ENCODE measurements around the gene KCNMB1.

KCNMB1 gene

GRCh38 chr5:170410401-170410800 lies 21.2 kb upstream of the KCNMB1 start:
- no peaks in the 10 kb centered on the region for H3K27me3 ChIP-seq (ENCODE audit: control insufficient read depth, insufficient read depth, low read length)
- no peaks in the 10 kb centered on the region for H3K9me3 ChIP-seq (ENCODE audit: control insufficient read depth, low read length)
- no peak overlapping the region for H3K9ac ChIP-seq (ENCODE audit: low read length)
- H3K4me1 ChIP-seq (ENCODE audit: control insufficient read depth, insufficient read depth, low read length): no peaks in the 10 kb centered on the region
- H3K4me3 ChIP-seq (ENCODE audit: low read length): no peak overlapping the region
- H3K36me3 ChIP-seq (ENCODE audit: control insufficient read depth, insufficient read depth, low read length): no peaks in the 10 kb centered on the region

- H3K27me3 ChIP-seq (ENCODE audit: control insufficient read depth, insufficient read depth, low read length): no peaks in the 10 kb centered on the region
- H3K36me3 ChIP-seq (ENCODE audit: control insufficient read depth, insufficient read depth, low read length): no peaks in the 10 kb centered on the region
- no peak overlapping the region for H3K4me3 ChIP-seq (ENCODE audit: low read length)
- no peak overlapping the region for H3K9ac ChIP-seq (ENCODE audit: low read length)
- H3K4me1 ChIP-seq (ENCODE audit: control insufficient read depth, insufficient read depth, low read length): no peaks in the 10 kb centered on the region
- H3K9me3 ChIP-seq (ENCODE audit: control insufficient read depth, low read length): no peaks in the 10 kb centered on the region
Measured at GRCh38 chr5:170408877-170409660, 19.9 kb upstream of the KCNMB1 start.

GRCh38 chr5:170408226-170408625 lies 19.1 kb upstream of the KCNMB1 start:
- Histone ChIP-seq H3K36me3 (ENCODE audit: control insufficient read depth, insufficient read depth, low read length) (no peaks in the 10 kb centered on the region), H3K4me3 (ENCODE audit: low read length) (no peak overlapping the region), H3K27me3 (ENCODE audit: control insufficient read depth, insufficient read depth, low read length) (no peaks in the 10 kb centered on the region), H3K4me1 (ENCODE audit: control insufficient read depth, insufficient read depth, low read length) (no peaks in the 10 kb centered on the region), H3K9ac (ENCODE audit: low read length) (no peak overlapping the region), H3K9me3 (ENCODE audit: control insufficient read depth, low read length) (no peaks in the 10 kb centered on the region)

- H3K9ac ChIP-seq (ENCODE audit: low read length): no peak overlapping the region
- no peak overlapping the region for H3K4me3 ChIP-seq (ENCODE audit: low read length)
- no peaks in the 10 kb centered on the region for H3K4me1 ChIP-seq (ENCODE audit: control insufficient read depth, insufficient read depth, low read length)
- H3K27me3 ChIP-seq (ENCODE audit: control insufficient read depth, insufficient read depth, low read length): no peaks in the 10 kb centered on the region
- H3K9me3 ChIP-seq (ENCODE audit: control insufficient read depth, low read length): no peaks in the 10 kb centered on the region
- no peaks in the 10 kb centered on the region for H3K36me3 ChIP-seq (ENCODE audit: control insufficient read depth, insufficient read depth, low read length)
Measured at GRCh38 chr5:170407062-170407461, 17.9 kb upstream of the KCNMB1 start.

- no peaks in the 10 kb centered on the region for H3K36me3 ChIP-seq (ENCODE audit: control insufficient read depth, insufficient read depth, low read length)
- no peaks in the 10 kb centered on the region for H3K27me3 ChIP-seq (ENCODE audit: control insufficient read depth, insufficient read depth, low read length)
- no peak overlapping the region for H3K9ac ChIP-seq (ENCODE audit: low read length)
- no peak overlapping the region for H3K4me3 ChIP-seq (ENCODE audit: low read length)
- H3K9me3 ChIP-seq (ENCODE audit: control insufficient read depth, low read length): no peaks in the 10 kb centered on the region
- no peaks in the 10 kb centered on the region for H3K4me1 ChIP-seq (ENCODE audit: control insufficient read depth, insufficient read depth, low read length)
Measured at GRCh38 chr5:170405817-170406216, 16.6 kb upstream of the KCNMB1 start.

- Histone ChIP-seq H3K36me3 (ENCODE audit: control insufficient read depth, insufficient read depth, low read length) (no peaks in the 10 kb centered on the region), H3K9ac (ENCODE audit: low read length) (no peak overlapping the region), H3K27me3 (ENCODE audit: control insufficient read depth, insufficient read depth, low read length) (no peaks in the 10 kb centered on the region), H3K4me1 (ENCODE audit: control insufficient read depth, insufficient read depth, low read length) (no peaks in the 10 kb centered on the region), H3K4me3 (ENCODE audit: low read length) (no peak overlapping the region), H3K9me3 (ENCODE audit: control insufficient read depth, low read length) (no peaks in the 10 kb centered on the region)
Measured at GRCh38 chr5:170404398-170404797, 15.2 kb upstream of the KCNMB1 start.

- H3K27me3 ChIP-seq (ENCODE audit: control insufficient read depth, insufficient read depth, low read length): no peaks in the 10 kb centered on the region
- H3K36me3 ChIP-seq (ENCODE audit: control insufficient read depth, insufficient read depth, low read length): no peaks in the 10 kb centered on the region
- no peaks in the 10 kb centered on the region for H3K9me3 ChIP-seq (ENCODE audit: control insufficient read depth, low read length)
- no peaks in the 10 kb centered on the region for H3K4me1 ChIP-seq (ENCODE audit: control insufficient read depth, insufficient read depth, low read length)
- no peak overlapping the region for H3K4me3 ChIP-seq (ENCODE audit: low read length)
- no peak overlapping the region for H3K9ac ChIP-seq (ENCODE audit: low read length)
Measured at GRCh38 chr5:170403675-170404074, 14.5 kb upstream of the KCNMB1 start.

- Histone ChIP-seq H3K9ac (ENCODE audit: low read length) (no peak overlapping the region), H3K36me3 (ENCODE audit: control insufficient read depth, insufficient read depth, low read length) (no peaks in the 10 kb centered on the region), H3K4me1 (ENCODE audit: control insufficient read depth, insufficient read depth, low read length) (no peaks in the 10 kb centered on the region), H3K27me3 (ENCODE audit: control insufficient read depth, insufficient read depth, low read length) (no peaks in the 10 kb centered on the region), H3K4me3 (ENCODE audit: low read length) (no peak overlapping the region), H3K9me3 (ENCODE audit: control insufficient read depth, low read length) (no peaks in the 10 kb centered on the region)
Measured at GRCh38 chr5:170402508-170402907, 13.3 kb upstream of the KCNMB1 start.

GRCh38 chr5:170397059-170397458 lies 7.9 kb upstream of the KCNMB1 start:
- H3K4me1 ChIP-seq (ENCODE audit: control insufficient read depth, insufficient read depth, low read length): no peaks in the 10 kb centered on the region

GRCh38 chr5:170393958-170394357 lies 4.8 kb upstream of the KCNMB1 start:
- Histone ChIP-seq H3K9ac (ENCODE audit: low read length) (no peak overlapping the region), H3K27me3 (ENCODE audit: control insufficient read depth, insufficient read depth, low read length) (no peaks in the 10 kb centered on the region), H3K4me1 (ENCODE audit: control insufficient read depth, insufficient read depth, low read length) (no peaks in the 10 kb centered on the region), H3K4me3 (ENCODE audit: low read length) (no peak overlapping the region), H3K9me3 (ENCODE audit: control insufficient read depth, low read length) (no peaks in the 10 kb centered on the region), H3K36me3 (ENCODE audit: control insufficient read depth, insufficient read depth, low read length) (no peaks in the 10 kb centered on the region)

More at GRCh38 chr5:170397059-170397458, 7.9 kb upstream of the KCNMB1 start:
- no peaks in the 10 kb centered on the region for H3K9me3 ChIP-seq (ENCODE audit: control insufficient read depth, low read length)
- no peak overlapping the region for H3K9ac ChIP-seq (ENCODE audit: low read length)
- H3K4me3 ChIP-seq (ENCODE audit: low read length): no peak overlapping the region
- H3K27me3 ChIP-seq (ENCODE audit: control insufficient read depth, insufficient read depth, low read length): no peaks in the 10 kb centered on the region
- H3K36me3 ChIP-seq (ENCODE audit: control insufficient read depth, insufficient read depth, low read length): no peaks in the 10 kb centered on the region

- H3K4me1 ChIP-seq (ENCODE audit: control insufficient read depth, insufficient read depth, low read length): no peaks in the 10 kb centered on the region
- H3K36me3 ChIP-seq (ENCODE audit: control insufficient read depth, insufficient read depth, low read length): no peaks in the 10 kb centered on the region
- no peaks in the 10 kb centered on the region for H3K27me3 ChIP-seq (ENCODE audit: control insufficient read depth, insufficient read depth, low read length)
- no peak overlapping the region for H3K9ac ChIP-seq (ENCODE audit: low read length)
- no peak overlapping the region for H3K4me3 ChIP-seq (ENCODE audit: low read length)
- H3K9me3 ChIP-seq (ENCODE audit: control insufficient read depth, low read length): no peaks in the 10 kb centered on the region
Measured at GRCh38 chr5:170393235-170393634, 4.1 kb upstream of the KCNMB1 start.

GRCh38 chr5:170390472-170390871 lies 1.3 kb upstream of the KCNMB1 start:
- Histone ChIP-seq H3K36me3 (ENCODE audit: control insufficient read depth, insufficient read depth, low read length) (no peaks in the 10 kb centered on the region), H3K27me3 (ENCODE audit: control insufficient read depth, insufficient read depth, low read length) (no peaks in the 10 kb centered on the region), H3K9ac (ENCODE audit: low read length) (no peak overlapping the region), H3K9me3 (ENCODE audit: control insufficient read depth, low read length) (no peaks in the 10 kb centered on the region), H3K4me1 (ENCODE audit: control insufficient read depth, insufficient read depth, low read length) (no peaks in the 10 kb centered on the region), H3K4me3 (ENCODE audit: low read length) (no peak overlapping the region)

GRCh38 chr5:170389550-170389892 lies 354 bp upstream of the KCNMB1 start:
- peak overlapping the region; percentile 39 for H3K9ac ChIP-seq (ENCODE audit: low read length)

More at GRCh38 chr5:170389550-170389892, 354 bp upstream of the KCNMB1 start:
- no peaks in the 10 kb centered on the region for H3K36me3 ChIP-seq (ENCODE audit: control insufficient read depth, insufficient read depth, low read length)
- no peak overlapping the region for H3K4me3 ChIP-seq (ENCODE audit: low read length)
- no peaks in the 10 kb centered on the region for H3K4me1 ChIP-seq (ENCODE audit: control insufficient read depth, insufficient read depth, low read length)
- H3K27me3 ChIP-seq (ENCODE audit: control insufficient read depth, insufficient read depth, low read length): no peaks in the 10 kb centered on the region
- no peaks in the 10 kb centered on the region for H3K9me3 ChIP-seq (ENCODE audit: control insufficient read depth, low read length)
